ENCODE measurements around the gene SGCD. TPM values are rescaled to one million over a fixed set of nuclear protein-coding genes. Genes with fewer than 3 reads are reported as not detected.

SGCD gene
- total RNA-seq, 1 experiment from 2014 or later = not detected

DNA sequence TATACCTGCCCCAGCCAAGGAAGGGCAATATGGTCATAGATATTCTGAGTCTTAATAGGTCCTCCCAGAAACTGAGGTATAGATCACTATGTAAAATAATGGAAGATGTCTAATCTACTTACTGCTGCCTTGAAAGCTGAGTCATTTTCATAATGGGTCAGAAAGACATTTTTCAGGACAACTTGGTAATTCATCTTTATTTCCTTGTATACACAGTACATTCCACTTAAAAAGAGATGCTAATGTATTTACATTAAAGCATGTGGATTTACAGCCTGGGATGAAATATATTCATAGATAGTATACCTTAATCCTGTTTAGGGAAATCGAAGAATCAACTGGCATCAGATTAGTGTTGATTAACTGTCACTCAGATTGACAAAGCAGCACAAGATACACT, 304.0 kb downstream of the SGCD start:
- ChIA-PET POLR2A (no interaction called here), CTCF (no interaction called here)
- TF ChIP-seq SIN3A (IDR thresholded peaks at IDR 0.05; ENCODE audit: borderline replicate concordance, insufficient read depth, low read depth, low read length) = no peak
- TF ChIP-seq, protein P1, sequence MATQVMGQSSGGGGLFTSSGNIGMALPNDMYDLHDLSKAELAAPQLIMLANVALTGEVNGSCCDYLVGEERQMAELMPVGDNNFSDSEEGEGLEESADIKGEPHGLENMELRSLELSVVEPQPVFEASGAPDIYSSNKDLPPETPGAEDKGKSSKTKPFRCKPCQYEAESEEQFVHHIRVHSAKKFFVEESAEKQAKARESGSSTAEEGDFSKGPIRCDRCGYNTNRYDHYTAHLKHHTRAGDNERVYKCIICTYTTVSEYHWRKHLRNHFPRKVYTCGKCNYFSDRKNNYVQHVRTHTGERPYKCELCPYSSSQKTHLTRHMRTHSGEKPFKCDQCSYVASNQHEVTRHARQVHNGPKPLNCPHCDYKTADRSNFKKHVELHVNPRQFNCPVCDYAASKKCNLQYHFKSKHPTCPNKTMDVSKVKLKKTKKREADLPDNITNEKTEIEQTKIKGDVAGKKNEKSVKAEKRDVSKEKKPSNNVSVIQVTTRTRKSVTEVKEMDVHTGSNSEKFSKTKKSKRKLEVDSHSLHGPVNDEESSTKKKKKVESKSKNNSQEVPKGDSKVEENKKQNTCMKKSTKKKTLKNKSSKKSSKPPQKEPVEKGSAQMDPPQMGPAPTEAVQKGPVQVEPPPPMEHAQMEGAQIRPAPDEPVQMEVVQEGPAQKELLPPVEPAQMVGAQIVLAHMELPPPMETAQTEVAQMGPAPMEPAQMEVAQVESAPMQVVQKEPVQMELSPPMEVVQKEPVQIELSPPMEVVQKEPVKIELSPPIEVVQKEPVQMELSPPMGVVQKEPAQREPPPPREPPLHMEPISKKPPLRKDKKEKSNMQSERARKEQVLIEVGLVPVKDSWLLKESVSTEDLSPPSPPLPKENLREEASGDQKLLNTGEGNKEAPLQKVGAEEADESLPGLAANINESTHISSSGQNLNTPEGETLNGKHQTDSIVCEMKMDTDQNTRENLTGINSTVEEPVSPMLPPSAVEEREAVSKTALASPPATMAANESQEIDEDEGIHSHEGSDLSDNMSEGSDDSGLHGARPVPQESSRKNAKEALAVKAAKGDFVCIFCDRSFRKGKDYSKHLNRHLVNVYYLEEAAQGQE (IDR thresholded peaks at IDR 0.05; ENCODE audit: insufficient read depth in 1 of 2, low read depth in 2 of 2, low read length in 1 of 2) = no peak
- TF ChIP-seq POLR2AphosphoS5 (IDR thresholded peaks at IDR 0.05; ENCODE audit: low read depth, low read length) = no peak
- no peak for TF ChIP-seq TCF7L2 (IDR thresholded peaks at IDR 0.05; ENCODE audit: low read depth, low read length)
- no peak for TF ChIP-seq CTCF (IDR thresholded peaks at IDR 0.05)
- Histone ChIP-seq H3K36me3 (ENCODE audit: control insufficient read depth, insufficient read depth, low read length) (no peaks in the 10 kb centered on the region), H3K27me3 (ENCODE audit: control insufficient read depth, insufficient read depth, low read length) (no peaks in the 10 kb centered on the region), H3K4me3 (ENCODE audit: low read depth in 2 of 2, low read length in 2 of 2) (no peak overlapping the region), H3K4me1 (ENCODE audit: control insufficient read depth, insufficient read depth, low read length) (no peaks in the 10 kb centered on the region), H3K27ac (ENCODE audit: low read length) (no peak overlapping the region), H3K9me3 (ENCODE audit: control insufficient read depth, insufficient read depth, low read depth, low read length) (no peaks in the 10 kb centered on the region)
- in situ Hi-C loops (cut with HindIII; ENCODE audit: low pct_unique_long_range_greater_than_20kb, low sequenced_read_pairs) (no loop called here), intact Hi-C loops (cut with micrococcal nuclease; ENCODE audit: unreplicated experiment) (no loop called here)
- DNase-seq (ENCODE audit: low read depth, low spot score) (no peak), ATAC-seq (no peak)
- BruUV-seq (replicated peaks) = no TSS peak

- in situ Hi-C loops (cut with HindIII; ENCODE audit: low pct_unique_long_range_greater_than_20kb, low sequenced_read_pairs) (no loop called here), intact Hi-C loops (cut with micrococcal nuclease; ENCODE audit: unreplicated experiment) (no loop called here)
- no peak overlapping the region for H3K4me3 ChIP-seq (ENCODE audit: low read depth in 2 of 2, low read length in 2 of 2)
- ChIA-PET POLR2A (no interaction called here), CTCF (no interaction called here)
- H3K36me3 ChIP-seq (ENCODE audit: control insufficient read depth, insufficient read depth, low read length) = no peaks in the 10 kb centered on the region
- no peaks in the 10 kb centered on the region for H3K9me3 ChIP-seq (ENCODE audit: control insufficient read depth, insufficient read depth, low read depth, low read length)
- no peaks in the 10 kb centered on the region for H3K27me3 ChIP-seq (ENCODE audit: control insufficient read depth, insufficient read depth, low read length)
- no peak for DNase-seq (ENCODE audit: low read depth, low spot score)
- no peaks in the 10 kb centered on the region for H3K4me1 ChIP-seq (ENCODE audit: control insufficient read depth, insufficient read depth, low read length)
- no peak overlapping the region for H3K27ac ChIP-seq (ENCODE audit: low read length)
- ATAC-seq = no peak
- no TSS peak for BruUV-seq (replicated peaks)
- no peak for TF ChIP-seq POLR2AphosphoS5 (IDR thresholded peaks at IDR 0.05; ENCODE audit: low read depth, low read length)
- TF ChIP-seq, protein P1 (IDR thresholded peaks at IDR 0.05; ENCODE audit: insufficient read depth in 1 of 2, low read depth in 2 of 2, low read length in 1 of 2) = no peak
- no peak for TF ChIP-seq SIN3A (IDR thresholded peaks at IDR 0.05; ENCODE audit: borderline replicate concordance, insufficient read depth, low read depth, low read length)
- no peak for TF ChIP-seq TCF7L2 (IDR thresholded peaks at IDR 0.05; ENCODE audit: low read depth, low read length)
- no peak for TF ChIP-seq CTCF (IDR thresholded peaks at IDR 0.05)
Observed at GRCh38 chr5:156634301-156634700, 307.3 kb downstream of the SGCD start.

Measured in Panc1 (cell line).